Adrenal gland (tissue), 5 donors: ENCODE data around the gene CYTH3.

Experiments
- POLR2A ChIP-seq, 2 donors: fragments of 450-650 bp; IDR thresholded peaks; one replicate each; pipeline ENCODE4 v1.6.1; 2017; ENCODE audit warnings: antibody characterized with exemption in 2 of 2, mild to moderate bottlenecking in 2 of 2, moderate library complexity in 1 of 2
- TF ChIP-seq, protein P1 (sequence below), 6 experiments: fragments of 450-650 bp in 4 of 6; fragments of 200-600 bp in 2 of 6; sonication (generic) in 1 of 6; IDR thresholded peaks; 1 replicate in 5 of 6; 2 replicates in 1 of 6; pipeline versions ENCODE4 v1.5.1 to v1.8.0; 2016 to 2021; ENCODE audit warnings: antibody characterized with exemption in 6 of 6, mild to moderate bottlenecking in 2 of 6, moderate library complexity in 1 of 6
- donor health status: DM: no; HTN: no; CAD: no.

DNA sequence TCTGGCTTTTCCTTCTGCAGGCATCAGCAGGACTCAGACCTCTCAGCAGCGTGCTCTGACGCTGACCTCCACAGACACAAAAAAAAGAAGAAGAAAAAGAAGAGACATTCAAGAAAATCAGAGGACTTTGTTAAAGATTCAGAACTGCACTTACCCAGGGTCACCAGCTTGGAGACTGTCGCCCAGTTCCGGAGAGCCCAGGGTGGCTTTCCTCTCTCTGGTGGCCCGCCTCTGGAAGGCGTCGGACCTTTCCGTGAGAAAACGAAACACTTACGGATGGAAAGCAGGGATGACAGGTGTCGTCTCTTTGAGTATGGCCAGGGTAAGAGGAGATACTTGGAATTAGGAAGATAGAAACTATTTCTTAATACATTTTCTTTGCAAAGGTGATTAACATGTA lies 115.7 kb downstream of the CYTH3 start:
- TF ChIP-seq, protein P1, sequence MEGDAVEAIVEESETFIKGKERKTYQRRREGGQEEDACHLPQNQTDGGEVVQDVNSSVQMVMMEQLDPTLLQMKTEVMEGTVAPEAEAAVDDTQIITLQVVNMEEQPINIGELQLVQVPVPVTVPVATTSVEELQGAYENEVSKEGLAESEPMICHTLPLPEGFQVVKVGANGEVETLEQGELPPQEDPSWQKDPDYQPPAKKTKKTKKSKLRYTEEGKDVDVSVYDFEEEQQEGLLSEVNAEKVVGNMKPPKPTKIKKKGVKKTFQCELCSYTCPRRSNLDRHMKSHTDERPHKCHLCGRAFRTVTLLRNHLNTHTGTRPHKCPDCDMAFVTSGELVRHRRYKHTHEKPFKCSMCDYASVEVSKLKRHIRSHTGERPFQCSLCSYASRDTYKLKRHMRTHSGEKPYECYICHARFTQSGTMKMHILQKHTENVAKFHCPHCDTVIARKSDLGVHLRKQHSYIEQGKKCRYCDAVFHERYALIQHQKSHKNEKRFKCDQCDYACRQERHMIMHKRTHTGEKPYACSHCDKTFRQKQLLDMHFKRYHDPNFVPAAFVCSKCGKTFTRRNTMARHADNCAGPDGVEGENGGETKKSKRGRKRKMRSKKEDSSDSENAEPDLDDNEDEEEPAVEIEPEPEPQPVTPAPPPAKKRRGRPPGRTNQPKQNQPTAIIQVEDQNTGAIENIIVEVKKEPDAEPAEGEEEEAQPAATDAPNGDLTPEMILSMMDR (IDR thresholded peaks at IDR 0.05) = no peak
- no peak for TF ChIP-seq POLR2A (IDR thresholded peaks at IDR 0.05)
